ENCODE data around the gene VSX1. TPM values are rescaled to one million over a fixed set of nuclear protein-coding genes. Genes with fewer than 3 reads are reported as not detected.

Gene VSX1
- total RNA-seq, 1 donor from 2014 or later: not detected

DNA sequence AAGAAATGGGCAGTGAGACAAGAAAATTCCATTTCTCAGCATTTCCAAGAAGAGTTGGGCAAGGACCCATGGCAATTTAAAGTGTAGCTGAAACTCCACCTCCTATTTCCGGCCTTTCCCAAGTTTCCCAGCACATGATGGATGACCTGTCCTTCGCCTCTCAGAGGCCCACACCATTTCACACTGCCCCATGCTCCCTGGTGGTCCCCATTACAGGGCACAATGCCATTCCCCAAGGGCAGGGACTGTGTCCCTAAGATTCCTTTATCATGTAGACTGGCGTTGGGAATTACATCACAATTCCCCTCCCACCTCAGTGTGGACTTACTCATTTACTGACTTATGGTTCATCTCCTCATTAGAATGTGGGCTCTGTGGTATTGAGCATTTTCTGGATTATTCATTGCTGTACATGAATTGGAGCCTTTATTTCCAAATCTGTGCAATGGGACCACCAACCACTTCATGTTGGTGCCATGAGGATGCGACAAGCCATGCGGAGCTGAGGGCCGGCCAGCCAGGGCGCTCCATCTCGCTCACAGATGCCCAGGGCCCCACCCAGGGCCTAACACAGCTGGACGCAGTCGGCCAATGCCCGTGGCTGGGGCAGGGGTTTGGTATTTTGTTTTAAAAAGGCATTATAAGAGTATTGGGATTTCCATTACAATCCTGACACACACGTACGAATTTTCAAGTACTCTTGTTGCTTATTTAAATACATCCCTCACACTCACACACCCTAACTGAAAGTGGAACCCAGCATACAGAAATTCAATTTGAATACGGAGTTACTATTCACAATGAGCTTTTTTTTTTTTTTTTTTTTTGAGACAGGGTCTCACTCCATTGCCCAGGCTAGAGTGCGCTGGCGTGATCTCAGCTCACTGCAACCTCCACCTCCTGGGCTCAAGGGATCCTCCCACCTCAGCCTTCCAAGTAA lies 29.4 kb downstream of the VSX1 start:
- H3K4me3 Mint-ChIP-seq (ENCODE audit: low read depth): no peak overlapping the region
- no peaks in the 10 kb centered on the region for H3K27me3 Mint-ChIP-seq (ENCODE audit: low read depth)
- H3K27ac Mint-ChIP-seq: no peak overlapping the region
- intact Hi-C loops (cut with micrococcal nuclease): no loop called here
- H3K36me3 Mint-ChIP-seq (ENCODE audit: low read depth): peaks cover 16% of the 10 kb centered on the region
- DNase-seq (ENCODE audit: low spot score): no peak
- no peaks in the 10 kb centered on the region for H3K9me3 Mint-ChIP-seq
- H3K4me1 Mint-ChIP-seq (ENCODE audit: low read depth): peaks cover 25% of the 10 kb centered on the region

DNA sequence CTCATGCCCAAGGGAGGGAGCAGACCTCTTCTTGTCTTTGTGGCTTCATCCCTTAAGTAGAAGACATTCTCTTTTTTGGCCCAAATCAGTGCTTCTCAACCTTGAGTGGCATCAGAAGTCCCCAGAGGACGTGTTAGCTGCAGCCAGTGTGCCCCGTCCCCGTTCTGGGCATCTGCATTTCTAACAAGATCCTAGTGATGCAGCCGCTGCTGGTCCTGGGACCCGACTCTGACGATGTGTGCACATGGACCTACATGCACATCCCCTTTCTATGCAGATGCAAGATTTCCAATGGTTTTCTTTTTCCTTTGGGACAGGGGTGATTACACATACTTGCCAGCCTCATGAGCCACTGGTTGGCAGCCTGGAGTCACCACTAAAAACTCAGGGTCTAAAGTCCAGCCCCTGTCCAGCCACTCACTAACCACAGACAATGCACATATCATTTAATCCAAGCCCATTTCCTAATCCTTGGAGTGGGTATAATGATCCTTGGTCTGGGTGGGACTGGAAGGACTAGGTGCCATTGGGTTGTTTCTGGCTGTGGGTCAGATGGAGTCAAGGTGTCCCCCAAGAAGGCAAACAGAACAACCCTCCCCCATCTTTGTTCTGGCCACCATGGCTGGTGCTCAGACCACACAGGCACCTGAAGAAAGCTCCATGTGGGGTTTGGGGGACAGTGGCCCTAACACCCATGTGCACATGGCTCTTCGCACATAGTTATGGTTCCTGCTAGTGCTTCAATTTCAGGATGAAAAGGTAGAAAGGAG lies 30.4 kb downstream of the VSX1 start:
- intact Hi-C loops (cut with micrococcal nuclease): no loop called here
- Mint-ChIP-seq H3K9me3 (no peaks in the 10 kb centered on the region), H3K4me3 (ENCODE audit: low read depth) (no peak overlapping the region), H3K36me3 (ENCODE audit: low read depth) (peaks cover 19% of the 10 kb centered on the region), H3K27ac (no peak overlapping the region), H3K4me1 (ENCODE audit: low read depth) (peaks cover 25% of the 10 kb centered on the region), H3K27me3 (ENCODE audit: low read depth) (no peaks in the 10 kb centered on the region)
- DNase-seq (ENCODE audit: low spot score): no peak

DNA sequence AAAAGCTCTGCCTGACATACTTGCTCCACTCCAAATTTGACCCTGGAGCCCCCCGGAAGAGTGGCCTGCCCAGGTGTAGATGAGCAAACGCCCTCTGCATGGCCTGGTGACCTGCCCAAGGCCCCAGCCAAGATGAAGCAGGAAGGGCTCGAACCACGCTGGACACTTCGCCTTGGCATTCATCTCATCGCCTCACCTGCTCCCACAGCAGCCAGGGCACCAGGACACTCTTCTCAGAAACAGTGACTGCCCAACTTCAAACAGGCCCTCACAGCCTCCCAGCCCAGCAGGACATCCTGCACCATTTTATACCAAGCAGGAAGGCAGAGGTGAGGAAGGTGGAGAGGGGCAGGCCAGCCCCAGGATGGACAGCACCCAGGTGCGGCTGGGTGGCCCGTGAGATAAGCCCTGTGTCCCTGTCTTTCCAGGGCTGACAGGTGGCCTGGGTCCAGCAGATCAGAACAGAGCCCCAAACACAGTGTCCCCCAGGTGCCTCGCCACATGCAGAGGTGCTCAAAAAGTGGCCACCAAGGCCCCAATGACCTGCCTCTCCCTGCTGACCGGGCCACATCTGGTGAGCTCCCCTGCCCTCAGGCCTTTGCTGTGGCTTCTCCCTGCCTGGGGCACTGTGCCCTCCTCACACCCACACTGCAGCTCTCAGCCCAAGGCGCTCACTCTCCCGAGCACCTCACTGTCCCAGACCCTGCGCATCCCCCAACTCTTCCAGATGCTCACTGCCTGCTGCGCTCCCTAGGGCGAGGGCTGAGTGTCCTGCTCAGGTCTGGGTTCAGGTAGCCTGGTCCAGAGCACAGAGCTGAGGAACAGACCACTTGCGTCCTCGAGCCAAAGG lies 31.2 kb downstream of the VSX1 start:
- Mint-ChIP-seq H3K27ac (no peak overlapping the region), H3K4me1 (ENCODE audit: low read depth) (peaks cover 19% of the 10 kb centered on the region), H3K4me3 (ENCODE audit: low read depth) (no peak overlapping the region), H3K27me3 (ENCODE audit: low read depth) (no peaks in the 10 kb centered on the region), H3K9me3 (no peaks in the 10 kb centered on the region), H3K36me3 (ENCODE audit: low read depth) (peaks cover 17% of the 10 kb centered on the region)
- intact Hi-C loops (cut with micrococcal nuclease): no loop called here
- DNase-seq (ENCODE audit: low spot score): no peak

DNA sequence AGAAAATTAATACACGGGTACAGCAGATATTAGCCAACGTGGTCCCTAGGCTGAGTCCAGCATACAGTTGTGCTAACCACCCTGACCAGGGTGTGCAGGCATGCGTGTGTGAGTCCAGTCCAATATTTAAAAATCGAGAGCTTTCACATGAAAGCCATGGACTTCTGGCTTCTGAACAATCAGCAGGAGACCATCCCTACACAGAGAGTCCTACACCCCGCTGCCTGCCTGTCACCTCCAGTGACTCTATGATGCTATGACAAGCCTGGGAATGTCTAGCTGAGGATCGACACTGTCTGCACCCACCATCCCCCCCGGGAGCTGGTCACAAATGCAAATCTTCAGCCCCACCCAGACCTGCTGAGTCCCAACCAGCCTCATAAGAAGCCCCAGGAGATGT lies 31.9 kb downstream of the VSX1 start:
- H3K27me3 Mint-ChIP-seq (ENCODE audit: low read depth): no peaks in the 10 kb centered on the region
- intact Hi-C loops (cut with micrococcal nuclease): no loop called here
- H3K4me1 Mint-ChIP-seq (ENCODE audit: low read depth): peaks cover 14% of the 10 kb centered on the region
- H3K27ac Mint-ChIP-seq: no peak overlapping the region
- H3K4me3 Mint-ChIP-seq (ENCODE audit: low read depth): no peak overlapping the region
- peaks cover 11% of the 10 kb centered on the region for H3K36me3 Mint-ChIP-seq (ENCODE audit: low read depth)
- no peak for DNase-seq (ENCODE audit: low spot score)
- no peaks in the 10 kb centered on the region for H3K9me3 Mint-ChIP-seq

DNA sequence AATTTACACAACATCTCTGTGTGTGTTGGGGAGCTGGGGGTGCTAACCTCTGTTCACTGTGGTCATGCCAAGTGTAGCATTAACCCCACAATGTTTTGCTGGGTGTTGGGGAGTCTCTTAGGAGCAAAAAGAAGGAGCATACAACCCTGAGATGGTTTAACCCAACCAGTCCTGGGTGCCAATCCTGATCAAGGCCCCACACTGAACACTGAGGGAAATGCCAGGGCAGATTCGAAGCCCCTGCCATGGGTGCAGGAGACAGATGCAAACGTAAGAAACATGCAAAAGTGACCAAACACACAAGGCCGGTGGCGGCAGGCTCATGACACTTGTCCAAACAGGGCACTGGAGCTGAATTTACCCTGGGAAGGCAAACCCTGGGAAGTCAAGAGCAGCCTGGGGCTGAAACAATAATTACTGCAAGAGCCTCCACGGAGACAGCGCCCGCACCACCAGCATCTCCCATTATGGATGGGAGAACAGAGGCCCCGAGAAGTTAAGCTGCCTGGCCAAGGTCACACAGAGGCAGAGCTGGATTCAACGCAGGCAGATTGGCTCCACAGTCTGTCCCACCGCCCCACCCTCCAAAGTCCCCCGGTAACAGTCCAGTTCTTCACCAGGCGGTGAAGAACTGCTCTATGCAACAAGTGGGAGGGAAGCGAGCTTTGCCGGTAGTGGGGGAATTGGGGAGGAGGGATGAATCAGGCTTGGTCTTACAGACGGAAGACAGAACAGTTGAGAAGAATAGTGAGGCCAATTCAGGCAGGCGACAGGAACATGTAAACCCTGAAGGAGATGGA lies 32.5 kb downstream of the VSX1 start:
- no peak overlapping the region for H3K27ac Mint-ChIP-seq
- H3K4me3 Mint-ChIP-seq (ENCODE audit: low read depth): no peak overlapping the region
- no peaks in the 10 kb centered on the region for H3K9me3 Mint-ChIP-seq
- intact Hi-C loops (cut with micrococcal nuclease): no loop called here
- DNase-seq (ENCODE audit: low spot score): no peak
- peaks cover 5% of the 10 kb centered on the region for H3K36me3 Mint-ChIP-seq (ENCODE audit: low read depth)
- H3K4me1 Mint-ChIP-seq (ENCODE audit: low read depth): peaks cover 9% of the 10 kb centered on the region
- no peaks in the 10 kb centered on the region for H3K27me3 Mint-ChIP-seq (ENCODE audit: low read depth)

DNA sequence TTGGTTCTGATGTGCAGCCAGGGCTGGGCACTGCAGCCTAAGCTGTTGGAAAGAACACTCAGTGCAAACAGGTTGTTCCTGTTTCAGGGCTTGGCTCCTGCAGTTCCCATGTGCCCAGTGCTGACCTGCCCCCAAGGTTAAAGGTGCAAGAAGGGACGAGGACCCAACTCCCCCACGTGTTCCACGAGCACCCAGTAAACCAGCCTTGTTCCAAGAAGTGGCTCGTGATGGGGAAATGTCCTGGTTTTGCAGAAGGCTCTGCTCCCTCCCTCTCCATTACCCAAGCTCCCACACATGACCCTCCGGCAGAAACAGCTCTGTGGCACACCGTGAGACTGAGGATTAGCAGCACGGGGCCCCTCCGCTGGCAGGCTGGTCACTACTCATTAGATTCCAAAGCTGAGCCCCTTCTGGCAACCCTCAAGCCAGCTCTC lies 33.4 kb downstream of the VSX1 start:
- intact Hi-C loops (cut with micrococcal nuclease): no loop called here
- Mint-ChIP-seq H3K27ac (no peak overlapping the region), H3K4me1 (ENCODE audit: low read depth) (peaks cover 5% of the 10 kb centered on the region), H3K27me3 (ENCODE audit: low read depth) (no peaks in the 10 kb centered on the region), H3K9me3 (no peaks in the 10 kb centered on the region), H3K4me3 (ENCODE audit: low read depth) (no peak overlapping the region), H3K36me3 (ENCODE audit: low read depth) (peaks cover 3% of the 10 kb centered on the region)
- DNase-seq (ENCODE audit: low spot score): no peak

DNA sequence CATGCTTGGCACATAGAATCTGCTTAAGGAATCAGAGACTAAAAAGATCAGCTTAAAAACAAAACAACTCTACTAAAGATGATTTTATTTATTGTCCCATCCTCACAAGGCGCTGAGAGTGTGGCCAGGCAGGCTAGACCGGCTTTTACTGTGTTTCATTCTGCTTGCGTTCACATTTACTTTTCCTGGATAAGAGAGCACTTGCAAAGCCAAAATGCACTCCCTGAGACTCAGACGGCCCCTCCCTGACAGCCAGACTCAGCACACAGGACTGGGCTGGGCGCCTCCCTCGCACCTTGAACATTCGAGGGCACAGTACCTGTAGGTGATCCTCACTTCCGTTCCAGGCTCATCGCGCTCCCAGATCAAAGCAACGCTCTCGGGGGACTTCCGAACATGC lies 34.2 kb downstream of the VSX1 start:
- Mint-ChIP-seq H3K27ac (no peak overlapping the region), H3K27me3 (ENCODE audit: low read depth) (no peaks in the 10 kb centered on the region), H3K36me3 (ENCODE audit: low read depth) (peaks cover 3% of the 10 kb centered on the region), H3K4me3 (ENCODE audit: low read depth) (no peak overlapping the region), H3K9me3 (no peaks in the 10 kb centered on the region), H3K4me1 (ENCODE audit: low read depth) (peaks cover 6% of the 10 kb centered on the region)
- intact Hi-C loops (cut with micrococcal nuclease): no loop called here
- DNase-seq (ENCODE audit: low spot score): no peak

DNA sequence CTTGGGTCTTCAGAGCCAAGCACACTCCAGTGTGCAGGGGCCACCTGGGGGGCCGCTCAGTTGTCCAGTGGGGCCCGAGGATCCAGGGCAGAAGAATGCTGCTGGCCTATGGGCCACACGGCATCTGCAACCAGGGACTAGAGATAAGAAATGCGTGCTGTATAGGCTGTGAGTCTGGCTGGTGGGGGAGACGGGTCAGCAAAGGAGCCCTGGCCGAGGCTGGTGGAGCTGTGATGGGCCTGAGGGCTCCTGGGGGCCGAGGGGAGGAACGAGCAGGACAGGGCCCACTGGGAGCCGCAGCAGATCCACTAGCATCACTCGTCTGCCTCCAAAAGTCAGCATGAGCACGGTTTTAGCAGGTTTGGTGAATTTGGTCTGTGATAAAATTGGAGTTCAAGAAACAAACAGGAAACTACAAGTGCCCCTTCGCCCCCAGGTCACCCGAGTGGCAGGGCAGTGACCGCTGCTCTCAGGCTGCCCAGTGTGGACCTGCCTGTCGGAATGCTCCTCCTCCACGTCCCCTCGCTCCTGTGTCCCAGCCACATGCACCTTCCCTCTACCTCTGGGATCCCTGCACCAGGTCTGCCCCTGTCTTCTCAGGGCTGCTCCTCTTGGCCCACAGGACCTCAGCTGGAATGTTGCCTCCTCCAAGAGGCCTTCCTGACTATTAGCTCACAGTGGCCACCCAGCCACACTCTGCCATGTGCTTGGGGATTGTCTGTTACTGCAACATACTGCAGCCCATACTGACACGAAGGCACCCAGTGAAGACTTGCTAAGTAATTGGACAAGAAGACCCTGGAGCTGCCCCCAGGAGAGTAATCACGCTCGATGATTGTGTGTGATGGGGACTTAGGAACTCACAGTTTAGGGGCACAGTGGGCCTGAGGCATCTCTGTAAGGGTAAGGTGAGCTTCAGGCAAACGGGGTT lies 34.9 kb downstream of the VSX1 start:
- no peaks in the 10 kb centered on the region for H3K9me3 Mint-ChIP-seq

DNA sequence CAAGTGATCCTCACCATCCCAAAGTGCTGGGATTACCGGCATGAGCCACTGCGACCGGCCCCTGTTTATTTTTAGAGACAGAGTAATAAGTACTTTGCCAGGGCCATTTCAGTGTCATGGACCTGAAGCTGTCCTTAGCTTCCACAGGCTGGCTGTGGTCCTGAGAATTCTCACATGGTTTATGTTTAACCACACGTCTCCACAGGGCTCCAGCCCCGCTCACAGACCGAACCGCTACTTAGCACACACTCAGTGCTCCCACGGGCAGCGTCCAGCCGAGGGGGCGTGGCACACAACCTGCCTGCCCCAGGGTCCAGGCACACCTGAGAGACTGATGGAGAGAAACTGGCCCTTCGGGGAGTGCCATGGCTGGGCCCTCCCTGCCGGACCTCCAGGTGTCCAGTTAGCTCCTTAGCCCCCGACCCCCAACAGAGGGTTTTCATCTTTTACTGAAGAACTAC lies 35.7 kb downstream of the VSX1 start:
- Mint-ChIP-seq H3K4me1 (ENCODE audit: low read depth) (peaks cover 7% of the 10 kb centered on the region), H3K27ac (no peak overlapping the region), H3K4me3 (ENCODE audit: low read depth) (no peak overlapping the region), H3K9me3 (no peaks in the 10 kb centered on the region), H3K36me3 (ENCODE audit: low read depth) (peaks cover 3% of the 10 kb centered on the region), H3K27me3 (ENCODE audit: low read depth) (no peaks in the 10 kb centered on the region)
- no peak for DNase-seq (ENCODE audit: low spot score)
- intact Hi-C loops (cut with micrococcal nuclease): no loop called here

More for the DNA sequence above, 34.9 kb downstream of the VSX1 start:
- DNase-seq (ENCODE audit: low spot score): no peak
- Mint-ChIP-seq H3K36me3 (ENCODE audit: low read depth) (peaks cover 3% of the 10 kb centered on the region), H3K27me3 (ENCODE audit: low read depth) (no peaks in the 10 kb centered on the region), H3K4me3 (ENCODE audit: low read depth) (no peak overlapping the region), H3K27ac (no peak overlapping the region), H3K4me1 (ENCODE audit: low read depth) (peaks cover 9% of the 10 kb centered on the region)
- intact Hi-C loops (cut with micrococcal nuclease): no loop called here

DNA sequence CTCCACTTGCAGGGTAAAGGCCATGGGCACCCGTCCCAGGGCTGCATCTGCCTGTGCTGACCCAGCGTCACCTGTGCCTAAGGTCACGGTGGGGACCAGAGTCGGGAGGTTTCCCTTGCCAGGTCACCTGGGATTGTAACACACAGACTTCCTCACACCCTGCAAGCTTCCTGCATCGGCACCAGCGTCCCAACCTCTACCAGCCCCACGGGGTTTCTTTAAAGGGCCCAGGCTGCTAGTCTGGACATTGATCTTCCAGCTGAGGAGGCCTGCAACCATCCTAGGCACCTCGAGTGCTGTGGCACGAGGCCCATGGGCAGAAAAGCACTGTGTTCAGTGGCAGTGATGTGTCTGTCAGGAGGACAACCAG lies 36.6 kb downstream of the VSX1 start:
- DNase-seq (ENCODE audit: low spot score): no peak
- Mint-ChIP-seq H3K4me3 (ENCODE audit: low read depth) (no peak overlapping the region), H3K27me3 (ENCODE audit: low read depth) (no peaks in the 10 kb centered on the region), H3K36me3 (ENCODE audit: low read depth) (peaks cover 3% of the 10 kb centered on the region), H3K4me1 (ENCODE audit: low read depth) (peaks cover 7% of the 10 kb centered on the region), H3K27ac (no peak overlapping the region), H3K9me3 (no peaks in the 10 kb centered on the region)
- intact Hi-C loops (cut with micrococcal nuclease): no loop called here

DNA sequence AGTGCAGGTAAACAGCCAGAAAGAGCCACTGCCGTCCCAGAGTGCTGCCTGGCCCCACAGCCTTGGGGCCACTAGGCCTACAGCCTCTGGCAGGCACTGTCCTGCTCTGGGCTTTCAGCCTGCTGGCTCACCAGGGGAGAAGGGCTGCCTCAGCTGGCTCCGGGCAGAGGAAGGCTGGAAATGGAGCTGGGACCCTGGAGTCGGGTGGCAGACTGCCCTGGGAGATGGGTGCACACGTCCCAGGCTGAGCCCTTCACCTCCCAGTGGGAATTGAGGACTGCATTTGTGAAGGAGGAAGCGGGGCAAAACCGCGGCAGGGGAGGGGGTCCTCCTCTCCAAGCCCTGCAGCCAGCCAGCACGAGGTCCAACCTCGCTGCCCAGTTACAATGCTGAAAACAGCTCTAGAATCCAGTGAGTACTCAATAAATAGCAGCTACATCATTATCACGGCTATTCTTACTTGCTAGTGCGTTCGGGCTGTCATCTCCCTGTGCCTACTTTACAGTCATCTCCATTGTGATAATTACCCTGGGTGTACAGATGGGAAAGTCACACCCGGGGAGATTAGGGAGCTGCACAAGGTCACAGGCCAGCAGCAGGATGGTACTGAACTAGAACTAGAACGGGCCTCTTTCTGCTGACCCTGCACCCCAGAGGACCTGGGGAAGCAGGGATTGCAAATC lies 37.1 kb downstream of the VSX1 start:
- peaks cover 7% of the 10 kb centered on the region for H3K4me1 Mint-ChIP-seq (ENCODE audit: low read depth)
- H3K36me3 Mint-ChIP-seq (ENCODE audit: low read depth): peaks cover 3% of the 10 kb centered on the region
- no peak overlapping the region for H3K4me3 Mint-ChIP-seq (ENCODE audit: low read depth)
- DNase-seq (ENCODE audit: low spot score): no peak
- intact Hi-C loops (cut with micrococcal nuclease): no loop called here
- no peaks in the 10 kb centered on the region for H3K27me3 Mint-ChIP-seq (ENCODE audit: low read depth)
- H3K27ac Mint-ChIP-seq: no peak overlapping the region
- no peaks in the 10 kb centered on the region for H3K9me3 Mint-ChIP-seq
